Thyroid gland (tissue), 4 donors: ENCODE measurements around the gene RORB.
A peak's percentile ranks its signal among the peaks of the same experiment; 100 is the strongest.

ENCODE experiments used
- CTCF ChIP-seq, 6 experiments: fragments of 200-600 bp in 3 of 6; fragments of 450-650 bp in 3 of 6; sonication (generic) in 3 of 6; IDR thresholded peaks; one replicate each; pipeline ENCODE4 v1.5.1; 2016 to 2019; ENCODE audit warnings: antibody characterized with exemption in 6 of 6, mild to moderate bottlenecking in 2 of 6, inconsistent platforms in 1 of 6, moderate library complexity in 1 of 6
- POLR2A ChIP-seq, 2 donors: fragments of 450-650 bp; IDR thresholded peaks; one replicate each; pipeline ENCODE4 v1.6.1; 2017; ENCODE audit warnings: antibody characterized with exemption in 2 of 2, mild to moderate bottlenecking in 2 of 2, moderate library complexity in 1 of 2

GRCh38 chr9:74570879-74571512 lies 73.9 kb downstream of the RORB start:
- TF ChIP-seq CTCF (IDR thresholded peaks at IDR 0.05) (peak in 5 of 6 experiments; percentile 29 to 75 (median 65)), POLR2A (IDR thresholded peaks at IDR 0.05) (no peak)
